Esophagus muscularis mucosa (tissue), 3 donors: ENCODE results near the gene BFAR.
"Not testable (repeated sequence)": the region's sequence is repeated elsewhere in the genome, so short reads cannot be mapped to it uniquely, and the experiment has no call there.

Experiments
- CTCF ChIP-seq, 3 experiments: fragments of 200-600 bp in 2 of 3; fragments of 450-650 bp in 1 of 3; sonication (generic) in 2 of 3; IDR thresholded peaks; one replicate each; pipeline ENCODE4 v1.5.1; 2017 to 2019; ENCODE audit warnings: antibody characterized with exemption in 3 of 3, mild to moderate bottlenecking in 2 of 3, moderate library complexity in 1 of 3
- EP300 ChIP-seq: sonication (generic); formaldehyde crosslinking; IDR thresholded peaks from one replicate; pipeline ENCODE4 v1.6.1; 2017; ENCODE audit warnings: antibody characterized with exemption

GRCh38 chr16:14685870-14686793, 53.4 kb downstream of the BFAR start:
- TF ChIP-seq CTCF (IDR thresholded peaks at IDR 0.05); EP300: not testable (repeated sequence)
